GM23338 (cell line): Measurements from ENCODE around the gene ATPAF1.

Experiments
- CTCF ChIP-seq, 2 experiments: fragments of 200-600 bp in 1 of 2; sonication (generic) in 1 of 2; conservative IDR thresholded peaks; 2 replicates each; pipeline versions ENCODE4 v1.5.1 to v1.6.1; 2016 to 2017; ENCODE audit warnings: antibody characterized with exemption in 2 of 2, low read depth in 2 of 2, mild to moderate bottlenecking in 2 of 2, moderate library complexity in 1 of 2
- EZH2 ChIP-seq: fragments of 200-600 bp; sonication (generic); IDR thresholded peaks from one replicate; pipeline ENCODE4 v1.8.0; 2017; ENCODE audit warnings: antibody characterized with exemption, mild to moderate bottlenecking, low read depth; ENCODE audit not compliant: unreplicated experiment
- JUNB ChIP-seq: IDR thresholded peaks from one replicate; pipeline ENCODE4 v1.6.1; 2016; ENCODE audit warnings: antibody characterized with exemption; ENCODE audit not compliant: unreplicated experiment

- TF ChIP-seq CTCF (conservative IDR thresholded peaks at IDR 0.05; ENCODE audit: low read depth in 2 of 2) (peak in 1 of 2 experiments; percentile 22; a peak in 1 of 4 replicates), JUNB (no peak), EZH2 (no peak)
Measured at GRCh38 chr1:46665983-46666382, 2.2 kb downstream of the ATPAF1 start.
